ENCODE measurements around the gene PCDHA1. TPM values are rescaled to one million over a fixed set of nuclear protein-coding genes. Genes with fewer than 3 reads are reported as not detected.

The PCDHA1 gene
- polyA plus RNA-seq, 1 donor (not counting 4 experiments of a cell fraction or from before 2014, with no cell fraction given): 0.03 TPM

- Histone ChIP-seq H3K9ac (ENCODE audit: control insufficient read depth, extremely low read depth, insufficient read depth, low read length) (no peak overlapping the region), H3K27me3 (ENCODE audit: control insufficient read depth, extremely low read depth, insufficient read depth, low read length) (no peaks in the 10 kb centered on the region), H3K36me3 (ENCODE audit: control insufficient read depth in 2 of 2, extremely low read depth in 1 of 2, insufficient read depth in 2 of 2, low read length in 2 of 2) (no peaks in the 10 kb centered on the region), H2AFZ (ENCODE audit: control insufficient read depth, low read length) (no peak overlapping the region), H3K9me3 (ENCODE audit: control insufficient read depth, low read depth, low read length) (no peaks in the 10 kb centered on the region), H3K4me3 (ENCODE audit: control insufficient read depth in 2 of 3, extremely low read depth in 1 of 3, insufficient read depth in 2 of 3, low read depth in 1 of 3, low read length in 3 of 3) (no peak overlapping the region), H3K79me2 (ENCODE audit: control insufficient read depth, insufficient read depth, low read length) (no peaks in the 10 kb centered on the region), H3K4me1 (ENCODE audit: control insufficient read depth, extremely low read depth, insufficient read depth, low read length) (no peaks in the 10 kb centered on the region), H3K27ac (ENCODE audit: control insufficient read depth, insufficient read depth, low read length) (no peak overlapping the region), H3K9me1 (ENCODE audit: control insufficient read depth, extremely low read depth, insufficient read depth, low read length) (no peaks in the 10 kb centered on the region), H3K4me2 (ENCODE audit: control insufficient read depth, extremely low read depth, insufficient read depth, low read depth, low read length) (no peak overlapping the region), H4K20me1 (ENCODE audit: control insufficient read depth, extremely low read depth, insufficient read depth, low read length) (no peaks in the 10 kb centered on the region)
- no peak for DNase-seq (ENCODE audit: low read depth, low spot score)
- TF ChIP-seq EZH2 (IDR thresholded peaks at IDR 0.05; ENCODE audit: low read length) (no peak), CTCF (optimal IDR thresholded peaks at IDR 0.05 in 1 of 3, IDR thresholded peaks at IDR 0.05 in 1 of 3, conservative IDR thresholded peaks at IDR 0.05 in 1 of 3; ENCODE audit: extremely low read depth in 1 of 3, insufficient read depth in 2 of 3, low read length in 3 of 3) (no peak)
- no peak for FAIRE-seq
- dilution Hi-C loops (cut with MboI; ENCODE audit: extremely low pct_ligation_motif_present, low sequenced_read_pairs): no loop called here
Observed at GRCh38 chr5:140978983-140979382, 193.0 kb downstream of the PCDHA1 start.

GRCh38 chr5:140982083-140982716, 196.3 kb downstream of the PCDHA1 start:
- H3K4me1 ChIP-seq (ENCODE audit: control insufficient read depth, extremely low read depth, insufficient read depth, low read length): no peaks in the 10 kb centered on the region
- no peaks in the 10 kb centered on the region for H3K9me3 ChIP-seq (ENCODE audit: control insufficient read depth, low read depth, low read length)
- H3K4me2 ChIP-seq (ENCODE audit: control insufficient read depth, extremely low read depth, insufficient read depth, low read depth, low read length): no peak overlapping the region
- no peak for DNase-seq (ENCODE audit: low read depth, low spot score)
- H3K36me3 ChIP-seq (ENCODE audit: control insufficient read depth in 2 of 2, extremely low read depth in 1 of 2, insufficient read depth in 2 of 2, low read length in 2 of 2): no peaks in the 10 kb centered on the region
- H3K4me3 ChIP-seq (ENCODE audit: control insufficient read depth in 2 of 3, extremely low read depth in 1 of 3, insufficient read depth in 2 of 3, low read depth in 1 of 3, low read length in 3 of 3): no peak overlapping the region
- no peak for FAIRE-seq
- H2AFZ ChIP-seq (ENCODE audit: control insufficient read depth, low read length): no peak overlapping the region
- TF ChIP-seq CTCF (optimal IDR thresholded peaks at IDR 0.05 in 1 of 3, IDR thresholded peaks at IDR 0.05 in 1 of 3, conservative IDR thresholded peaks at IDR 0.05 in 1 of 3; ENCODE audit: extremely low read depth in 1 of 3, insufficient read depth in 2 of 3, low read length in 3 of 3) (no peak), EZH2 (IDR thresholded peaks at IDR 0.05; ENCODE audit: low read length) (no peak)
- dilution Hi-C loops (cut with MboI; ENCODE audit: extremely low pct_ligation_motif_present, low sequenced_read_pairs): no loop called here
- H4K20me1 ChIP-seq (ENCODE audit: control insufficient read depth, extremely low read depth, insufficient read depth, low read length): no peaks in the 10 kb centered on the region
- H3K27me3 ChIP-seq (ENCODE audit: control insufficient read depth, extremely low read depth, insufficient read depth, low read length): no peaks in the 10 kb centered on the region
- H3K27ac ChIP-seq (ENCODE audit: control insufficient read depth, insufficient read depth, low read length): no peak overlapping the region
- no peaks in the 10 kb centered on the region for H3K79me2 ChIP-seq (ENCODE audit: control insufficient read depth, insufficient read depth, low read length)
- no peak overlapping the region for H3K9ac ChIP-seq (ENCODE audit: control insufficient read depth, extremely low read depth, insufficient read depth, low read length)
- no peaks in the 10 kb centered on the region for H3K9me1 ChIP-seq (ENCODE audit: control insufficient read depth, extremely low read depth, insufficient read depth, low read length)
